RWPE1 (cell line): ENCODE measurements around the gene PLK3.
A peak's percentile ranks its signal among the peaks of the same experiment; 100 is the strongest.
"Not testable (repeated sequence)": the region's sequence is repeated elsewhere in the genome, so short reads cannot be mapped to it uniquely, and the experiment has no call there.

ENCODE experiments used
- CTCF ChIA-PET: fragments of 350-600 bp; sonication (Branson Sonifier 250); formaldehyde crosslinking; extraction: SDS; loops from one replicate; lab custom pipeline; 2021; lab: Yijun Ruan, JAX
- POLR2A ChIA-PET: fragments of 400-600 bp; formaldehyde crosslinking; extraction: SDS; loops from one replicate; lab custom pipeline; 2020; ENCODE audit warnings: antibody characterized with exemption; ENCODE audit not compliant: low non-redundant PET; lab: Yijun Ruan, JAX
- DNase-seq: peaks from one replicate; pipeline ENCODE4 v3.0.0; 2012; ENCODE audit warnings: low spot score
- H3K27ac ChIP-seq: fragments of 450-650 bp; 2 replicates; pipeline ENCODE4 v1.5.1; 2017
- CTCF ChIP-seq: fragments of 450-650 bp; conservative IDR thresholded peaks from 2 replicates; pipeline ENCODE4 v1.5.1; 2017; ENCODE audit warnings: low read depth, mild to moderate bottlenecking

The PLK3 gene

GRCh38 chr1:44792736-44793502 lies 7.3 kb upstream of the PLK3 start:
- ChIA-PET POLR2A (interaction anchor here (0.5 to 1.5 kb wide), 2 partner anchors 18 to 1816 kb away, joined by 3 to 4 read pairs; partner anchors contain the start of gene RPS8), CTCF (interaction anchor here (0.7 to 1.5 kb wide), 3 partner anchors 9 to 219 kb away, joined by 3 to 6 read pairs (median 3); no protein-coding TSS in a partner anchor)
- no peak for DNase-seq
- peak overlapping the region; percentile 61 for H3K27ac ChIP-seq
- no peak for TF ChIP-seq CTCF

GRCh38 chr1:44797886-44798285 lies 2.3 kb upstream of the PLK3 start:
- H3K27ac ChIP-seq, result peak overlapping the region; percentile 99
- DNase-seq, CTCF ChIA-PET, POLR2A ChIA-PET: not testable (repeated sequence)

DNA sequence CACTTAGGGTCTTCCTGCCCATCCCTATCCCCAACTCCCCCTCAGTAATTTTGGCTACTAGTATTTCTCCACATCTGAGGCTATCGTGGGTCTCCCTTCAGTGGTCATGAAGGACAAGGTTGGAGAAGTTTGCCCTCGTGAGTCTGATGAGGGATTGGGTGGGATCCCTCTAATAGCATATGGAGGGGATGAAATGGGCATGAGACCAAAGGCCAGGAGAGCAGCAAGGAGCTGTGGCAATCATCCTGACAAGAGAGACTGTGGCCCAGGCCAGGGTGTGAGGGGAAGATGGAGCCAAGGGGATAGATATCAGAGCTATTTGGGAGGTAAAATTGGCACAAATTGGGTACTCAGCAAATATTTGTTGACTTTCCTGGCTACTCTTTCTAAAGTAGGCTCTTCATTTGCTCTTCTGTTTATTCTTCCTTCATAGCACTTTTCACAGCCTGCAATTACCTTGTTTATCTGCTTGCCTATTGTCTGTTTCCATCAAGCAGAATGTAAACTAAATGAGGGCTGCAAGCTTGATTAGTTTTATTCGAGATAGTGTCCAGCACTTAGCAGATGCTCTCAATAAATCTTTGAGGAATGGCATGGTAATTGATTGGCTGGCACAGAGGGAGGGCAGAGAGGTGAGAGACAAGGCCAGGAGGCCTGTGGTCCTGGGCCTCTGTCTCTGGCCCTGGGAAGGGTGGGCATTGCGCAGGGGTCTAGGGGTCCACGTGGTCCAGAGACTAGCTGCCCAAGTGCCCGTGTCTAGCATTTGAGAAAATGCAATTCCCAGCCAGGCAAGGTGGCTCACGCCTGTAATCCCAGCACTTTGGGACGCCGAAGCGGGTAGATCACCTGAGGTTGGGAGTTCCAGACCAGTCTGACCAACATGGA lies 1.5 kb upstream of the PLK3 start:
- no peak for TF ChIP-seq CTCF
- peak overlapping the region; percentile 99 for H3K27ac ChIP-seq
- ChIA-PET CTCF (interaction anchor here (0.6 to 0.7 kb wide), 3 partner anchors 52 to 355 kb away, joined by 3 to 9 read pairs (median 4); no protein-coding TSS in a partner anchor), POLR2A (interaction anchor here (0.7 kb wide), 1 partner anchor 37 kb away, joined by 4 read pairs; no protein-coding TSS in a partner anchor)
- no peak for DNase-seq

DNA sequence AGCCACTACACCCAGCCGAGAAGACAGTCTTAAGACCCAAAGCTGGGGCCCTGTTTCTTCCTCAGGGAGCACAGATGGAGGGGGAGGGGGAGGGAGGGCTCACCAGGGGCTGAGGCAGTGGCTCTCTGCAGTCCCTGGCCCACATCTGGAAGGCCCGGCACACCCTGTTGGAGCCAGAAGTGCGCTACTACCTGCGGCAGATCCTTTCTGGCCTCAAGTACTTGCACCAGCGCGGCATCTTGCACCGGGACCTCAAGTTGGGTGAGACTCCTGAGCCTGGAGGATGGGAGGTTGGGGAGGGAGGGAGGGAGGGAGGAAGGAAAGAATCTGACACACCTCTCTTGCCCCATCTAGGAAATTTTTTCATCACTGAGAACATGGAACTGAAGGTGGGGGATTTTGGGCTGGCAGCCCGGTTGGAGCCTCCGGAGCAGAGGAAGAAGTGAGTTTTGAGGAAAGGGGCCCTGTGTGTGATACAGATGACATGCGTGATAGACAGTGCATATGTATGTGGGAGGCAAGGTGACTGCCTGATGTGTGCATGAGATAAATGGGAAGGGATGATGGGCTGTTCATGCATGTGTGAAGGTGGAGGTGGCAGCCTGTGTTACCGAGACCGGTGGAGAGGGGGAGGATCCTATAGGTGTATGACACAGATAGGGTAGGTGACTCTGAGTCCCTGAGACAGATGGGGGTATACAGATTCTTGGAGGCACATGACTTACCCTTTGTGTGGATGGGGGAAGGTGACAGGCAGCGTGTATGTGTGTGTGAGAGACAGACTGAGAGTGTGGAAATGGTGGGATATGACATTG lies 1.5 kb downstream of the PLK3 start:
- no peak for DNase-seq
- no peak for TF ChIP-seq CTCF
- ChIA-PET CTCF (interaction anchor here (0.5 kb wide), 2 partner anchors 70 to 505 kb away, joined by 3 to 10 read pairs; no protein-coding TSS in a partner anchor), POLR2A (no interaction called here)
- H3K27ac ChIP-seq, result peak overlapping the region; percentile 99

GRCh38 chr1:44802306-44803061 lies 2.3 kb downstream of the PLK3 start:
- DNase-seq, result no peak
- no peak for TF ChIP-seq CTCF
- H3K27ac ChIP-seq, result peak overlapping the region; percentile 99

DNA sequence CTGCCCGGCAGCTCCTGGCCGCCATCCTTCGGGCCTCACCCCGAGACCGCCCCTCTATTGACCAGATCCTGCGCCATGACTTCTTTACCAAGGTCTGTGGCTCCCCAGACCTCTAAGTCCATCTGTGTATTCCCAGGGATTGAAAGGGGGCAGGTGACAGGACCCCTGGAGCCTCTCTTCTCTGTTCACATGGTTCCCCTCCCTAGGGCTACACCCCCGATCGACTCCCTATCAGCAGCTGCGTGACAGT lies 2.8 kb downstream of the PLK3 start:
- peak overlapping the region; percentile 99 for H3K27ac ChIP-seq
- ChIA-PET CTCF (no interaction called here), POLR2A (interaction anchor here (0.5 kb wide), 1 partner anchor 11 kb away, joined by 5 read pairs; no protein-coding TSS in a partner anchor)
- no peak for DNase-seq
- no peak for TF ChIP-seq CTCF

More at GRCh38 chr1:44802306-44803061, 2.3 kb downstream of the PLK3 start:
- ChIA-PET CTCF (no interaction called here), POLR2A (no interaction called here)
